Aorta (tissue), 5 donors: ENCODE data around the gene RNF152. TPM values are rescaled to one million over a fixed set of nuclear protein-coding genes. Genes with fewer than 3 reads are reported as not detected.

ENCODE experiments used
- ATAC-seq: fragments of 200-7000 bp; cut with Tn5 transposase; one replicate; pipeline ENCODE4 v1.9.1; 2022; ENCODE audit warnings: moderate library complexity; ENCODE audit not compliant: low FRiP score
- DNase-seq, 2 donors: peaks; one replicate each; pipeline ENCODE4 v3.0.0-alpha.2; 2020
- H3K27ac ChIP-seq, 2 donors: one replicate each; pipeline ENCODE4 v1.5.1; 2013; ENCODE audit warnings: low read length in 2 of 2, mild to moderate bottlenecking in 2 of 2, moderate library complexity in 2 of 2, control low read depth in 1 of 2, inconsistent platforms in 1 of 2, low read depth in 1 of 2
- H3K27me3 ChIP-seq, 2 donors: one replicate each; pipeline ENCODE4 v1.6.1; 2013; ENCODE audit warnings: control low read depth in 1 of 2, low read length in 1 of 2, mild to moderate bottlenecking in 1 of 2, moderate library complexity in 1 of 2; ENCODE audit not compliant: insufficient read depth in 2 of 2, control insufficient read depth in 1 of 2
- H3K36me3 ChIP-seq, 2 donors: one replicate each; pipeline ENCODE4 v1.6.1; 2013; ENCODE audit warnings: control low read depth in 1 of 2, low read length in 1 of 2, mild to moderate bottlenecking in 1 of 2; ENCODE audit not compliant: insufficient read depth in 2 of 2, control insufficient read depth in 1 of 2
- H3K4me1 ChIP-seq, 2 donors: one replicate each; pipeline ENCODE4 v1.6.1; 2013; ENCODE audit warnings: low read length in 2 of 2, control low read depth in 1 of 2, mild to moderate bottlenecking in 1 of 2, moderate library complexity in 1 of 2; ENCODE audit not compliant: insufficient read depth in 2 of 2, control insufficient read depth in 1 of 2
- H3K4me3 ChIP-seq, 2 donors: one replicate each; pipeline ENCODE4 v1.5.1; 2013; ENCODE audit warnings: low read length in 2 of 2, control low read depth in 1 of 2, mild to moderate bottlenecking in 1 of 2
- H3K9me3 ChIP-seq: one replicate; pipeline ENCODE4 v1.6.1; 2013; ENCODE audit warnings: mild to moderate bottlenecking, low read length; ENCODE audit not compliant: control insufficient read depth
- WGBS, 2 donors: extraction: QIAGEN DNeasy Blood & Tissue Kit; methylation state at CpG; one replicate each; pipeline ENCODE4 v1.1.7; 2013; 5-methylcytosine and 5-hydroxymethylcytosine counted together
- intact Hi-C, 2 donors: fragments of 100-400 bp; cut with DNase I; formaldehyde crosslinking; loops; one replicate each; pipeline versions ENCODE4 v1.14.2 to v1.15.0; 2022
- polyA plus RNA-seq, 2 donors: library from polyadenylated mRNA; stranded (reverse); fragments of 200-250 nt; gene quantifications; one replicate each; pipeline ENCODE4 v1.2.3, GENCODE V29; 2013
- total RNA-seq, 2 donors: library from RNA; stranded (reverse); fragmentation: NEBNext Ultra II Directional; extraction: Animal tissue kit (Norgen Biotek cat#: 25700); gene quantifications; one replicate each; pipeline ENCODE4 v1.2.1, GENCODE V29; 2021
- donor health status: healthy with polysubstance abuse.
- donor health status: Bipolar disorder and iron deficiency.
- donor health status: DM: no; HTN: no; CAD: no.
- donor health status: DM: no; HTN: no; CAD: no.
- donor health status: DM: yes; HTN: yes; CAD: no.

The RNF152 gene
- total and polyA plus RNA-seq, 4 donors, result 5.3 to 25.5 (median 21.5) TPM

DNA sequence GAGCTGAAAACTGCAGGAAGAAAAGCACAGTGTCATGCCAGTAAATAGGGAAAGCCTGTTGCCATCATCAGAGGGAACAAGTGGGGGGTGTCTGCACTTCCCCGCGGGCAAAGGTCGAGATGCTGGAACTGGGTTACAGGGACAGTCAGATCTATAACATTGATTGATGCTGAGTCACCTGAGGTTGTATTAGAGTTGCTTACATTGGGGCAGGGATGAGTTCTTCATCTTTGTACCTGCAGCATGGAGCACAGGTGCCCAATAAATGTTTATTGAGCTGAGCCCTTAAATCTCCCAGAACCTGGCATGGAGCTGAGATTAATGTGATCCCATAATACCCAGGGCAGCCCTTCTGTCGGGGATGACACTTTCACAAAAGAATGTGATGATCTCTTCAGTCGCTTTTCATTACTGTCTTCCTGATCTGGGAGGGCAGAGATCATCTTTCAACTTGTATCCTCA, 5.9 kb upstream of the RNF152 start:
- no peak overlapping the region for H3K27ac ChIP-seq
- ATAC-seq, result no peak
- H3K9me3 ChIP-seq, result no peaks in the 10 kb centered on the region
- intact Hi-C loops, result loop anchor here (2.0 to 10.0 kb wide), 3 partner anchors 96 to 316 kb away; no protein-coding TSS in a partner anchor
- DNase-seq, result no peak
- H3K27me3 ChIP-seq, result no peaks in the 10 kb centered on the region
- WGBS, 2 donors, result 86 to 93% methylated on average over 5 of the region's 5 CpGs
- H3K4me1 ChIP-seq, result no peaks in the 10 kb centered on the region
- no peak overlapping the region for H3K4me3 ChIP-seq
- no peaks in the 10 kb centered on the region for H3K36me3 ChIP-seq

DNA sequence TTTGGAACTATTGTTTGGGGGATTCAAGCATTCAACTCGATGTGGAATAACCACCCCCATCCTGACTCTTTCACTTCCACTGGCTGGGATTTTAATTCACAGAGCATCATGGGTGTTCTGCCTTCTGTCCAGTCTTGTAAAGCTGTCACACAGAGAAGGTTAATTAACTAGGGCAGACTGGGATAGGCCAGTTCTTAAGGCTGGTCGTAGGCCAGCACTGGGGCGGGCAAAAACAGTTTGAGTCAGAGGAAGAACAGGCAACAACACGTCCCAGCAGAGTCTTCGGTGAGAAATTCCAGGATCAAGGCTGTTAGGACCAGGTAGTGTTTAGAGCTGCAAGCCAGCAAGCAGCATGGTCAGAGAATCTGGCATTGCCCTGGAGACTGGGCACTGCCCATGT, 4.0 kb upstream of the RNF152 start:
- Histone ChIP-seq H3K27ac (no peak overlapping the region), H3K9me3 (no peaks in the 10 kb centered on the region), H3K27me3 (no peaks in the 10 kb centered on the region), H3K36me3 (no peaks in the 10 kb centered on the region), H3K4me1 (no peaks in the 10 kb centered on the region), H3K4me3 (no peak overlapping the region)
- intact Hi-C loops, result loop anchor here in 1 of 2 donors (5.0 to 10.0 kb wide), 2 partner anchors 98 to 314 kb away; no protein-coding TSS in a partner anchor
- ATAC-seq (no peak), DNase-seq (peak in 1 of 2 donors; percentile 52)
- WGBS, 2 donors, result 23 to 26% methylated on average over 5 of the region's 5 CpGs

DNA sequence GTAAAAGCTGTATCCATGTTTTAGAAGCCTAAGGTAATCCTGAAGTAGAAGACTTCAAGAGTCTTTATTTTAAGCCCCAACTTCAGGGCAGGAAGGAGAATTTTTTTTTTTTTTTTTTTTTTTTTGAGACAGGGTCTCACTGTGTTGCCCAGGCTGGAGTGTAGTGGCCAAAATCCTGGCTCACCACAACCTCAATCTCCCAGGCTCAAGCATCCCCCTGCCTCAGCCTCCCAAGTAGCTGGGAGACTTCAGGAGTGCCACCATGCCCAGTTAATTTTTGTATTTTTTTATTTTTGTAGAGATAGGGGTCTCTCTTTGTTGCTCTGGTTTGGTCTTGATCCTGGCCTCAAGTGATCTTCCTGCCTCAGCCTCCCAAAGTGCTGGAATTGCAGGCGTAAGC, 3.3 kb upstream of the RNF152 start:
- intact Hi-C loops, result loop anchor here in 1 of 2 donors (5.0 to 10.0 kb wide), 2 partner anchors 99 to 314 kb away; no protein-coding TSS in a partner anchor
- Histone ChIP-seq H3K9me3 (no peaks in the 10 kb centered on the region), H3K36me3 (no peaks in the 10 kb centered on the region), H3K4me1 (no peaks in the 10 kb centered on the region), H3K27me3 (no peaks in the 10 kb centered on the region), H3K27ac (no peak overlapping the region), H3K4me3 (no peak overlapping the region)
- 93 to 97% methylated on average over 1 of the region's 1 CpG for WGBS, 2 donors
- ATAC-seq (no peak), DNase-seq (no peak)

DNA sequence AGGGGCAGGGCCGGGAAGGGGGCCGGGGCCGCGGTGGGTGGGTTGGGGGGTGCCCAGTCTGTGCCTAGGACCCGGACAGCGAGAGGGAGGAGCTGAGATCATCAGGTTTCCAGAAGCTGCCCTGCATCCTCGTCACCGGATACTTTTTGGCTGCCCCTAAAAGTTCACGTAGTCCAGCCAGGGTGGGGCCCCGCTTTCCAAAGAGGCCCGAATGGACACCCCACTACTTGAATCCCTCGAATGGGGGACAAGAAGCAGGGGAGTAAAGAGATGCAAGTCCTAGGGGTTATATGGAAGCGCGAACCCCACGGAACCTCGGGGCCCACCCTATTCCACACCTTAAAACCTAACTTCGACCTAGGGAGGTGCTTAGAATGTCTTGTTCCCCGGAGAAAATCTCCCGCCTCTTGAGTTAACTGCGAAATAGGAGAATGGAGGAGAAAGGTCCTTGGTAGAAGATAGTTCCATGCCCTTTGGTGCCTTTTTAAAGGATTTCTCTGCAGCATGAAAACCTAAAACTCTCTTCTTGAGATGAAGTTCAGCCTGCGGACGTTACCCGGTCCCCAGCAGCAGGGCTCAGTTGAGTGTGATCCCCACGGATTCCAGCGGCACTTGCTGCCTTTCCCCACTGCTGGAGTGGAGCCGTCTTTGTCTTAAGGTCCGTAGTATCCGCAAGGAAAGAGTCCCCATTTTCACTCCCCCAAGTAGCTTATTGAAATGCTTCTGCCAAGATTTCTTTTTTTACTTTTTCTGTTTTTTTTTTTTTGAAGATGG, 2.1 kb upstream of the RNF152 start:
- no peaks in the 10 kb centered on the region for H3K36me3 ChIP-seq
- intact Hi-C loops, result loop anchor here (2.0 to 10.0 kb wide), 6 partner anchors 43 to 313 kb away; no protein-coding TSS in a partner anchor
- DNase-seq (peak in 1 of 2 donors; percentile 73), ATAC-seq (peak; percentile 40)
- H3K27ac ChIP-seq, result peak overlapping the region in 1 of 2 donors; percentile 88
- no peaks in the 10 kb centered on the region for H3K9me3 ChIP-seq
- H3K27me3 ChIP-seq, result no peaks in the 10 kb centered on the region
- peaks cover 0 to 3% of the 10 kb centered on the region in 2 donors for H3K4me1 ChIP-seq
- H3K4me3 ChIP-seq, result peak overlapping the region; percentile 94 to 98
- WGBS, 2 donors, result 13 to 16% methylated on average over 28 of the region's 28 CpGs

DNA sequence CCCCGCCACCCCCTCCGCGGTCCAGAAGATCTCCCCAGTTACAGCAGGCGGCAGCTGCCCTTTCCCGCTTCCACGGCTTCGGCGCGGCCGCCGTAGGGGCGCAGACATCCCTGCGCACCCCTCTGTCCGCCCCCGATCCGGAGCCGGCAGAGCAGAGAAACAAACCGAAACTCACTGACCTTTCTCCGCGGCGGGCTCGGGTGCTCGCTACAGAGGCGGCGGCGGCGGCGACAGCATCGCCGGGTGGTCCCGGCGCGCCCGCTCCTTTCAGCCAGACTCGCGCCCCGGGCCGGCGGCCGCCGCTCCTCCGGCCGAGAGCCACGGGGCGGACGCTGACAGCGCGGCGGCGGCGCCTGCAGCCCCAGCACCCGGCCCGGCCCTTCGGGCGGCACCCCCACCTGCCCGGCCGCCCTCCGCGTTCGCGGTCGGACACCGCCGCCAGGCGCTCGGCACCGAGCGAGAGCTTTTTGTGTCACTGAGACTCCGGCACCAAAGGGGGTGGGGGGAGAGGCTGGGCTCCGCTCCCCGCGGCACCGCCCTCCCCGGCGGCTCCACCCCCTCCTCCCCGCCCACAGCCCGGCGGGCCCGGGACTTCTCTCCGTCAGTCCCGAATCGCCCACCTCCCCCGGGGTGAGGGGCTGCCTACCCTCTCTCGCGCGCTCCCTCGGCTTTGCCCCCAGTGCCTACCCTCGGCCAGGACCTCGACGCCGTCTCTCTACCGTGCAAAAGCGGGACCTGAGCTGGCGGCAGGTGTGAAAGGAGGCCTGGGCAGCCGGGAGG, 1.4 kb upstream of the RNF152 start:
- intact Hi-C loops, result loop anchor here (2.0 to 10.0 kb wide), 5 partner anchors 42 to 257 kb away; no protein-coding TSS in a partner anchor
- H3K4me1 ChIP-seq, result peaks cover 0 to 3% of the 10 kb centered on the region in 2 donors
- peak overlapping the region; percentile 79 to 88 for H3K27ac ChIP-seq
- WGBS, 2 donors, result 0 to 1% methylated on average over 36 to 95 of the region's 95 CpGs
- peak overlapping the region; percentile 94 to 98 for H3K4me3 ChIP-seq
- no peaks in the 10 kb centered on the region for H3K27me3 ChIP-seq
- ATAC-seq (peak; percentile 94), DNase-seq (peak; percentile 87 to 93)
- no peaks in the 10 kb centered on the region for H3K36me3 ChIP-seq
- H3K9me3 ChIP-seq, result no peaks in the 10 kb centered on the region

DNA sequence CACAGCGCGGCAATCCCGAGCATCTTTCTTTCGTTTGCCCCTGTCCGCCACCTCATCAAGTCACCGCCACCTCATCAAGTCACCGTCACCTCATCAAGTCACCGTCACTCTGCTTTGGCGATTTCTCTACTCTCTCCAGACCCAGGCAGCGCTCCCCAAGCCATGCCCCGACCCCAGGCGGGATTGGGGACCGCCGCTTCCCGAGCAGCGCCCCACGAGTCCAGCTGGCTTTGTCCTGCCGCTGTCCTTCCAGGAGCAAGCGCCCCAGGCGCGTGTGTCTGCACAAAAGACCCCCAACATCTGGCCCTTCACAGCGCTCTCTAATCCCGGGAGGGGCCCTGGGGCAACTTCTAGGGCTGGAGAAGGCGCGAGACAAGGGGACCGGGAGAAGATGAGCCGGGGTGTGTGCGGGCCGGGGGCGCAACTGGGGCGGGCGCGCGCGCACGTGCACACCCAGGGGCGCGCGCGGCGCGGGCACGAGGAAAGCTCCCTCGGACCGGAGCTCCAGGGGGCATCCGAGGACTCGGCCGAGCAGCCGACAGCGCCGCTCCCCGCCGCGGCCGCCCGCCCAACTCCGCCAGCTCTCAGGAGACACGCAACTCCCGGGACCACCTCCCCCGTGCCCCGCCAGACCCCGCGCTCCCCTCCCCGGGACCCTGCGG, 633 bp upstream of the RNF152 start:
- Histone ChIP-seq H3K27me3 (no peaks in the 10 kb centered on the region), H3K4me1 (peaks cover 1 to 3% of the 10 kb centered on the region in 2 donors), H3K4me3 (peak overlapping the region; percentile 94 to 98), H3K27ac (peak overlapping the region in 1 of 2 donors; percentile 39), H3K36me3 (no peaks in the 10 kb centered on the region), H3K9me3 (no peaks in the 10 kb centered on the region)
- peak; percentile 39 for ATAC-seq
- intact Hi-C loops, result loop anchor here (5.0 to 10.0 kb wide), 4 partner anchors 41 to 239 kb away; no protein-coding TSS in a partner anchor
- WGBS, 2 donors, result 1% methylated on average over 51 to 65 of the region's 65 CpGs
- peak; percentile 64 to 84 for DNase-seq

DNA sequence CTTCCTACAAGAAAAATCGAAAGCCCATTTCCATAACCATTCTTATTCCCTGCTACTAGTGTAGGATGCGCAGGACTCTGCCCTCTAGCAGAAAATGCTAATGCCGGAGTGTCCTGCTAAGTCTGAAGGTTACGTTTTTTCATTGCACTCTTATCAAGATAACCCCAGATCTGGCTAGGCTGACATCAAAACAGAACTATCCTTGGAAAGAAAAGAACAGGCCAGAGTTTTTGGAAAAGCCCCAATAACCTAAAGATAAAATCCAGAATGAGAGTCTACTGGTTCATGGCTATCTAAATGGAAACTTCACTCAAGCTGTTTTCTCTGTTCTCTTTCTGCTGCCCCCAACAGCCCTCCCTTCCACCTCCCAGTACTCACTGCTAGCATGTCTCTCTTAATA, 913 bp downstream of the RNF152 start:
- Histone ChIP-seq H3K4me1 (peaks cover 1 to 5% of the 10 kb centered on the region in 2 donors), H3K27ac (peak overlapping the region in 1 of 2 donors; percentile 5), H3K4me3 (peak overlapping the region in 1 of 2 donors; percentile 98), H3K9me3 (no peaks in the 10 kb centered on the region), H3K36me3 (no peaks in the 10 kb centered on the region), H3K27me3 (no peaks in the 10 kb centered on the region)
- DNase-seq (no peak), ATAC-seq (no peak)
- intact Hi-C loops, result loop anchor here (5.0 to 10.0 kb wide), 4 partner anchors 40 to 240 kb away; no protein-coding TSS in a partner anchor
- WGBS, 2 donors, result 36 to 37% methylated on average over 4 of the region's 4 CpGs

DNA sequence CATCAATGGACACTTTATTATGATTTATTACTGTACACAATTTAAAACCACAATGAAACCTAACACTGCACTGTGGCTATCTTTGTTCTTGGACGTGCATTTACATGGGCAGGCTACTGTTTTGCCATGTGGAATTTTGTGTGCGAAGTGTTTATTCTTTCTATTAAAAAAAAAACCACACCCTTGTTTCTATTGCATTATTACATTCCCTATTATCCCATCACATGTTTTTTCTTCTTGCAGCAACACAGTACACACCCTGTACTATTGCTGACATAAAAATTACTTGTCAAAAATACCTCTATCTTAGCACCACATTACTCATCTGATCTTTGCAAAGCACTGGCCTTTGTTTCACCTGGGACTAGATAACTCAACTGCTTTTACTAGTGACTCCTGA, 1.5 kb downstream of the RNF152 start:
- Histone ChIP-seq H3K27ac (no peak overlapping the region), H3K9me3 (no peaks in the 10 kb centered on the region), H3K4me3 (no peak overlapping the region), H3K4me1 (peaks cover 1 to 5% of the 10 kb centered on the region in 2 donors), H3K27me3 (no peaks in the 10 kb centered on the region), H3K36me3 (no peaks in the 10 kb centered on the region)
- DNase-seq (no peak), ATAC-seq (no peak)
- intact Hi-C loops, result loop anchor here (5.0 to 10.0 kb wide), 4 partner anchors 39 to 241 kb away; no protein-coding TSS in a partner anchor
- WGBS, 2 donors, result 58 to 70% methylated on average over 2 of the region's 2 CpGs
